ENCODE results near the gene GGA3. TPM values are rescaled to one million over a fixed set of nuclear protein-coding genes. Genes with fewer than 3 reads are reported as not detected.

The GGA3 gene
- total RNA-seq, 2 experiments from 2014 or later, result 88.8 to 96.5 TPM

- TF ChIP-seq, protein P1, sequence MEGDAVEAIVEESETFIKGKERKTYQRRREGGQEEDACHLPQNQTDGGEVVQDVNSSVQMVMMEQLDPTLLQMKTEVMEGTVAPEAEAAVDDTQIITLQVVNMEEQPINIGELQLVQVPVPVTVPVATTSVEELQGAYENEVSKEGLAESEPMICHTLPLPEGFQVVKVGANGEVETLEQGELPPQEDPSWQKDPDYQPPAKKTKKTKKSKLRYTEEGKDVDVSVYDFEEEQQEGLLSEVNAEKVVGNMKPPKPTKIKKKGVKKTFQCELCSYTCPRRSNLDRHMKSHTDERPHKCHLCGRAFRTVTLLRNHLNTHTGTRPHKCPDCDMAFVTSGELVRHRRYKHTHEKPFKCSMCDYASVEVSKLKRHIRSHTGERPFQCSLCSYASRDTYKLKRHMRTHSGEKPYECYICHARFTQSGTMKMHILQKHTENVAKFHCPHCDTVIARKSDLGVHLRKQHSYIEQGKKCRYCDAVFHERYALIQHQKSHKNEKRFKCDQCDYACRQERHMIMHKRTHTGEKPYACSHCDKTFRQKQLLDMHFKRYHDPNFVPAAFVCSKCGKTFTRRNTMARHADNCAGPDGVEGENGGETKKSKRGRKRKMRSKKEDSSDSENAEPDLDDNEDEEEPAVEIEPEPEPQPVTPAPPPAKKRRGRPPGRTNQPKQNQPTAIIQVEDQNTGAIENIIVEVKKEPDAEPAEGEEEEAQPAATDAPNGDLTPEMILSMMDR (IDR thresholded peaks at IDR 0.05), result no peak
- Histone ChIP-seq H3K4me1 (ENCODE audit: insufficient read depth, low read length) (no peaks in the 10 kb centered on the region), H3K27me3 (ENCODE audit: control insufficient read depth in 1 of 2, insufficient read depth in 2 of 2, low read length in 2 of 2) (no peaks in the 10 kb centered on the region), H3K4me3 (ENCODE audit: low read length) (no peak overlapping the region), H3K27ac (ENCODE audit: low read depth in 1 of 2, low read length in 2 of 2) (no peak overlapping the region), H3K36me3 (ENCODE audit: insufficient read depth, low read length) (peaks cover 70% of the 10 kb centered on the region), H3K9me3 (ENCODE audit: control insufficient read depth in 1 of 2, insufficient read depth in 1 of 2, low read length in 2 of 2) (no peaks in the 10 kb centered on the region)
- ATAC-seq (ENCODE audit: poor library complexity) (no peak), DNase-seq (no peak)
- Mint-ChIP-seq H3K9me3 (no peaks in the 10 kb centered on the region), H3K4me3 (no peak overlapping the region), H3K36me3 (ENCODE audit: low read depth) (peaks cover 80% of the 10 kb centered on the region), H3K4me1 (ENCODE audit: low read depth) (no peaks in the 10 kb centered on the region), H3K27me3 (no peaks in the 10 kb centered on the region), H3K27ac (no peak overlapping the region)
- ChIA-PET CTCF (interaction anchor here (1.4 kb wide), 1 partner anchor 18 kb away, joined by 4 read pairs; no protein-coding TSS in a partner anchor), POLR2A (no interaction called here)
- intact Hi-C loops (cut with DNase I, micrococcal nuclease), result no loop called here
Observed at GRCh38 chr17:75219815-75220214, 41.6 kb downstream of the GGA3 start.

- Mint-ChIP-seq H3K4me1 (ENCODE audit: low read depth) (no peaks in the 10 kb centered on the region), H3K27me3 (no peaks in the 10 kb centered on the region), H3K4me3 (no peak overlapping the region), H3K36me3 (ENCODE audit: low read depth) (peaks cover 72% of the 10 kb centered on the region), H3K27ac (no peak overlapping the region), H3K9me3 (no peaks in the 10 kb centered on the region)
- no peaks in the 10 kb centered on the region for H3K27me3 ChIP-seq (ENCODE audit: control insufficient read depth in 1 of 2, insufficient read depth in 2 of 2, low read length in 2 of 2)
- peaks cover 77% of the 10 kb centered on the region for H3K36me3 ChIP-seq (ENCODE audit: insufficient read depth, low read length)
- ChIA-PET POLR2A (no interaction called here), CTCF (no interaction called here)
- H3K27ac ChIP-seq (ENCODE audit: low read depth in 1 of 2, low read length in 2 of 2), result no peak overlapping the region
- H3K4me1 ChIP-seq (ENCODE audit: insufficient read depth, low read length), result no peaks in the 10 kb centered on the region
- intact Hi-C loops (cut with DNase I, micrococcal nuclease), result no loop called here
- H3K4me3 ChIP-seq (ENCODE audit: low read length), result no peak overlapping the region
- TF ChIP-seq, protein P1 (IDR thresholded peaks at IDR 0.05), result no peak
- no peaks in the 10 kb centered on the region for H3K9me3 ChIP-seq (ENCODE audit: control insufficient read depth in 1 of 2, insufficient read depth in 1 of 2, low read length in 2 of 2)
- ATAC-seq (ENCODE audit: poor library complexity), result no peak
- DNase-seq, result no peak
Observed at GRCh38 chr17:75218131-75218530, 43.3 kb downstream of the GGA3 start.

DNA sequence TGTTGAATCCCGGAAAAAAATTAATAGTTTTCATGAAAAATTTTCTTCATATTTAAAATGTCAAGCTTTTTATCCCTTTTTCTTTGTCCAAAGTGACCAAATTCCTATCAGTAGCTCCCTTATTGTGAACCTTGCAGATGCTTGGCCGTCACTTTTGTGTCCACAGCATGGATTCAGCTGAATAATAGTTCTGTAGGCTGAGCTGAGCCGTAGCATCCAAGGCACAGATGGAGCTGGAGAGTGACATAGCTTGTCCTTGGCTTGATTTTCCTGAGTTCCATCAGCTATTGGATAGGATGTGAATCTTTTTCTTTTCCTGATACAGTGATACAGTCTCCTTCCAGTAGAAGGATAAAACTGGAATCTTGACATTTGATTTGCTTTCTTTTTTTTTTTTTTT is 52.3 kb downstream of the GGA3 start:
- H3K27ac Mint-ChIP-seq, result no peak overlapping the region
- no peak overlapping the region for H3K4me3 ChIP-seq (ENCODE audit: low read length)
- intact Hi-C loops (cut with DNase I, micrococcal nuclease), result no loop called here
- TF ChIP-seq, protein P1 (IDR thresholded peaks at IDR 0.05), result no peak
- no peaks in the 10 kb centered on the region for H3K9me3 ChIP-seq (ENCODE audit: control insufficient read depth in 1 of 2, insufficient read depth in 1 of 2, low read length in 2 of 2)
- no peak for DNase-seq
- peaks cover 50% of the 10 kb centered on the region for H3K36me3 Mint-ChIP-seq (ENCODE audit: low read depth)
- ChIA-PET POLR2A (interaction anchor here (1.2 kb wide), 1 partner anchor 62 kb away, joined by 3 read pairs; the partner anchor contains the start of gene MIF4GD), CTCF (interaction anchor here (0.5 to 1.2 kb wide), 4 partner anchors 22 to 234 kb away, joined by 3 to 4 read pairs (median 4); no protein-coding TSS in a partner anchor)
- H3K4me3 Mint-ChIP-seq, result no peak overlapping the region
- no peaks in the 10 kb centered on the region for H3K27me3 Mint-ChIP-seq
- no peaks in the 10 kb centered on the region for H3K9me3 Mint-ChIP-seq
- peaks cover 28% of the 10 kb centered on the region for H3K4me1 ChIP-seq (ENCODE audit: insufficient read depth, low read length)
- H3K27ac ChIP-seq (ENCODE audit: low read depth in 1 of 2, low read length in 2 of 2), result no peak overlapping the region
- peaks cover 22% of the 10 kb centered on the region for H3K4me1 Mint-ChIP-seq (ENCODE audit: low read depth)
- no peaks in the 10 kb centered on the region for H3K27me3 ChIP-seq (ENCODE audit: control insufficient read depth in 1 of 2, insufficient read depth in 2 of 2, low read length in 2 of 2)
- ATAC-seq (ENCODE audit: poor library complexity), result no peak
- peaks cover 48% of the 10 kb centered on the region for H3K36me3 ChIP-seq (ENCODE audit: insufficient read depth, low read length)

All from CD4-positive, alpha-beta T cell (primary cell).